ENCODE measurements around the gene SLC25A6. TPM values are rescaled to one million over a fixed set of nuclear protein-coding genes. Genes with fewer than 3 reads are reported as not detected.
"Not testable (repeated sequence)": the region's sequence is repeated elsewhere in the genome, so short reads cannot be mapped to it uniquely, and the experiment has no call there.

The SLC25A6 gene
- polyA plus RNA-seq, 1 donor (not counting 4 experiments of a cell fraction or from before 2014, with no cell fraction given), result 179 TPM

GRCh38 chrX:1411326-1411725, 19.4 kb upstream of the SLC25A6 start:
- dilution Hi-C loops (cut with MboI; ENCODE audit: extremely low pct_ligation_motif_present, low sequenced_read_pairs), result no loop called here
- no peak overlapping the region for H2AFZ ChIP-seq (ENCODE audit: control insufficient read depth, low read length)
- peaks cover 7 to 15% of the 10 kb centered on the region in 2 experiments for H3K36me3 ChIP-seq (ENCODE audit: control insufficient read depth in 2 of 2, extremely low read depth in 1 of 2, insufficient read depth in 2 of 2, low read length in 2 of 2)
- H3K9me3 ChIP-seq (ENCODE audit: control insufficient read depth, low read depth, low read length), result no peaks in the 10 kb centered on the region
- H3K27ac ChIP-seq (ENCODE audit: control insufficient read depth, insufficient read depth, low read length), result no peak overlapping the region
- no peak overlapping the region for H3K9ac ChIP-seq (ENCODE audit: control insufficient read depth, extremely low read depth, insufficient read depth, low read length)
- no peak for TF ChIP-seq EZH2 (IDR thresholded peaks at IDR 0.05; ENCODE audit: low read length)
- TF ChIP-seq CTCF (optimal IDR thresholded peaks at IDR 0.05 in 1 of 3, IDR thresholded peaks at IDR 0.05 in 1 of 3, conservative IDR thresholded peaks at IDR 0.05 in 1 of 3; ENCODE audit: extremely low read depth in 1 of 3, insufficient read depth in 2 of 3, low read length in 3 of 3), result no peak
- no peaks in the 10 kb centered on the region for H3K79me2 ChIP-seq (ENCODE audit: control insufficient read depth, insufficient read depth, low read length)
- no peak overlapping the region for H3K4me2 ChIP-seq (ENCODE audit: control insufficient read depth, extremely low read depth, insufficient read depth, low read depth, low read length)
- H3K4me3 ChIP-seq (ENCODE audit: control insufficient read depth in 2 of 3, extremely low read depth in 1 of 3, insufficient read depth in 2 of 3, low read depth in 1 of 3, low read length in 3 of 3), result no peak overlapping the region
- H3K27me3 ChIP-seq (ENCODE audit: control insufficient read depth, extremely low read depth, insufficient read depth, low read length), result no peaks in the 10 kb centered on the region
- no peaks in the 10 kb centered on the region for H3K4me1 ChIP-seq (ENCODE audit: control insufficient read depth, extremely low read depth, insufficient read depth, low read length)
- no peaks in the 10 kb centered on the region for H3K9me1 ChIP-seq (ENCODE audit: control insufficient read depth, extremely low read depth, insufficient read depth, low read length)
- no peaks in the 10 kb centered on the region for H4K20me1 ChIP-seq (ENCODE audit: control insufficient read depth, extremely low read depth, insufficient read depth, low read length)
- DNase-seq (ENCODE audit: low read depth, low spot score) (no peak), FAIRE-seq (no peak)

GRCh38 chrX:1407035-1407434, 15.1 kb upstream of the SLC25A6 start:
- dilution Hi-C loops (cut with MboI; ENCODE audit: extremely low pct_ligation_motif_present, low sequenced_read_pairs), result no loop called here
- no peaks in the 10 kb centered on the region for H3K79me2 ChIP-seq (ENCODE audit: control insufficient read depth, insufficient read depth, low read length)
- H3K4me3 ChIP-seq (ENCODE audit: control insufficient read depth in 2 of 3, extremely low read depth in 1 of 3, insufficient read depth in 2 of 3, low read depth in 1 of 3, low read length in 3 of 3), result no peak overlapping the region
- H3K4me1 ChIP-seq (ENCODE audit: control insufficient read depth, extremely low read depth, insufficient read depth, low read length), result no peaks in the 10 kb centered on the region
- no peaks in the 10 kb centered on the region for H3K27me3 ChIP-seq (ENCODE audit: control insufficient read depth, extremely low read depth, insufficient read depth, low read length)
- H4K20me1 ChIP-seq (ENCODE audit: control insufficient read depth, extremely low read depth, insufficient read depth, low read length), result no peaks in the 10 kb centered on the region
- no peaks in the 10 kb centered on the region for H3K9me3 ChIP-seq (ENCODE audit: control insufficient read depth, low read depth, low read length)
- no peak overlapping the region for H3K4me2 ChIP-seq (ENCODE audit: control insufficient read depth, extremely low read depth, insufficient read depth, low read depth, low read length)
- H2AFZ ChIP-seq (ENCODE audit: control insufficient read depth, low read length), result no peak overlapping the region
- no peak overlapping the region for H3K9ac ChIP-seq (ENCODE audit: control insufficient read depth, extremely low read depth, insufficient read depth, low read length)
- no peak for DNase-seq (ENCODE audit: low read depth, low spot score)
- H3K27ac ChIP-seq (ENCODE audit: control insufficient read depth, insufficient read depth, low read length), result no peak overlapping the region
- H3K9me1 ChIP-seq (ENCODE audit: control insufficient read depth, extremely low read depth, insufficient read depth, low read length), result no peaks in the 10 kb centered on the region
- H3K36me3 ChIP-seq (ENCODE audit: control insufficient read depth in 2 of 2, extremely low read depth in 1 of 2, insufficient read depth in 2 of 2, low read length in 2 of 2), result peaks cover 12 to 14% of the 10 kb centered on the region in 2 experiments
- TF ChIP-seq EZH2 (IDR thresholded peaks at IDR 0.05; ENCODE audit: low read length), result no peak
- no peak for TF ChIP-seq CTCF (optimal IDR thresholded peaks at IDR 0.05 in 1 of 3, IDR thresholded peaks at IDR 0.05 in 1 of 3, conservative IDR thresholded peaks at IDR 0.05 in 1 of 3; ENCODE audit: extremely low read depth in 1 of 3, insufficient read depth in 2 of 3, low read length in 3 of 3)
- FAIRE-seq, result no peak

- H3K9ac ChIP-seq (ENCODE audit: control insufficient read depth, extremely low read depth, insufficient read depth, low read length); H3K4me3 ChIP-seq (ENCODE audit: control insufficient read depth in 2 of 3, extremely low read depth in 1 of 3, insufficient read depth in 2 of 3, low read depth in 1 of 3, low read length in 3 of 3); H3K79me2 ChIP-seq (ENCODE audit: control insufficient read depth, insufficient read depth, low read length); dilution Hi-C loops (cut with MboI; ENCODE audit: extremely low pct_ligation_motif_present, low sequenced_read_pairs); H3K4me2 ChIP-seq (ENCODE audit: control insufficient read depth, extremely low read depth, insufficient read depth, low read depth, low read length); H3K9me3 ChIP-seq (ENCODE audit: control insufficient read depth, low read depth, low read length); H3K9me1 ChIP-seq (ENCODE audit: control insufficient read depth, extremely low read depth, insufficient read depth, low read length); H2AFZ ChIP-seq (ENCODE audit: control insufficient read depth, low read length); FAIRE-seq; H3K27ac ChIP-seq (ENCODE audit: control insufficient read depth, insufficient read depth, low read length); H3K4me1 ChIP-seq (ENCODE audit: control insufficient read depth, extremely low read depth, insufficient read depth, low read length); H3K27me3 ChIP-seq (ENCODE audit: control insufficient read depth, extremely low read depth, insufficient read depth, low read length); H4K20me1 ChIP-seq (ENCODE audit: control insufficient read depth, extremely low read depth, insufficient read depth, low read length); DNase-seq (ENCODE audit: low read depth, low spot score): not testable (repeated sequence)
- peaks cover 12 to 14% of the 10 kb centered on the region in 2 experiments for H3K36me3 ChIP-seq (ENCODE audit: control insufficient read depth in 2 of 2, extremely low read depth in 1 of 2, insufficient read depth in 2 of 2, low read length in 2 of 2)
These were observed 13.9 kb upstream of the SLC25A6 start for GRCh38 chrX:1405769-1406168.

GRCh38 chrX:1403867-1404266, 12.0 kb upstream of the SLC25A6 start:
- H3K4me1 ChIP-seq (ENCODE audit: control insufficient read depth, extremely low read depth, insufficient read depth, low read length); H3K9me1 ChIP-seq (ENCODE audit: control insufficient read depth, extremely low read depth, insufficient read depth, low read length); H3K9me3 ChIP-seq (ENCODE audit: control insufficient read depth, low read depth, low read length); DNase-seq (ENCODE audit: low read depth, low spot score); dilution Hi-C loops (cut with MboI; ENCODE audit: extremely low pct_ligation_motif_present, low sequenced_read_pairs); H3K4me2 ChIP-seq (ENCODE audit: control insufficient read depth, extremely low read depth, insufficient read depth, low read depth, low read length); H3K4me3 ChIP-seq (ENCODE audit: control insufficient read depth in 2 of 3, extremely low read depth in 1 of 3, insufficient read depth in 2 of 3, low read depth in 1 of 3, low read length in 3 of 3); H3K79me2 ChIP-seq (ENCODE audit: control insufficient read depth, insufficient read depth, low read length); H2AFZ ChIP-seq (ENCODE audit: control insufficient read depth, low read length); H3K9ac ChIP-seq (ENCODE audit: control insufficient read depth, extremely low read depth, insufficient read depth, low read length); H3K27me3 ChIP-seq (ENCODE audit: control insufficient read depth, extremely low read depth, insufficient read depth, low read length); FAIRE-seq; H3K27ac ChIP-seq (ENCODE audit: control insufficient read depth, insufficient read depth, low read length); H4K20me1 ChIP-seq (ENCODE audit: control insufficient read depth, extremely low read depth, insufficient read depth, low read length): not testable (repeated sequence)
- peaks cover 12 to 20% of the 10 kb centered on the region in 2 experiments for H3K36me3 ChIP-seq (ENCODE audit: control insufficient read depth in 2 of 2, extremely low read depth in 1 of 2, insufficient read depth in 2 of 2, low read length in 2 of 2)

All from keratinocyte (primary cell).